ENCODE results near the gene MFAP2. TPM values are rescaled to one million over a fixed set of nuclear protein-coding genes. Genes with fewer than 3 reads are reported as not detected.

Gene MFAP2
- total and polyA plus RNA-seq, 8 donors: 8.0 to 380 (median 282) TPM

- no peak for TF ChIP-seq CTCF (IDR thresholded peaks at IDR 0.05)
- Histone ChIP-seq H3K36me3 (peaks cover 0 to 9% of the 10 kb centered on the region in 2 donors), H3K4me1 (peaks cover 6 to 8% of the 10 kb centered on the region in 2 donors), H3K4me3 (no peak overlapping the region), H3K27ac (no peak overlapping the region), H3K9me3 (no peaks in the 10 kb centered on the region), H3K27me3 (peaks cover 0 to 17% of the 10 kb centered on the region in 2 donors)
- DNase-seq (no peak), ATAC-seq (no peak)
- intact Hi-C loops (cut with DNase I): no loop called here
Observed at GRCh38 chr1:16975211-16975610, 5.2 kb downstream of the MFAP2 start.

GRCh38 chr1:16973215-16973614 is 7.2 kb downstream of the MFAP2 start:
- no peak for TF ChIP-seq CTCF (IDR thresholded peaks at IDR 0.05)
- intact Hi-C loops (cut with DNase I): no loop called here
- Histone ChIP-seq H3K9me3 (no peaks in the 10 kb centered on the region), H3K27me3 (no peaks in the 10 kb centered on the region), H3K4me3 (no peak overlapping the region), H3K27ac (no peak overlapping the region), H3K4me1 (no peaks in the 10 kb centered on the region), H3K36me3 (peaks cover 0 to 22% of the 10 kb centered on the region in 2 donors)
- no peak for DNase-seq
- no peak for ATAC-seq

GRCh38 chr1:16972189-16972895 is 8.1 kb downstream of the MFAP2 start:
- Histone ChIP-seq H3K4me3 (no peak overlapping the region), H3K27ac (no peak overlapping the region), H3K27me3 (no peaks in the 10 kb centered on the region), H3K4me1 (peaks cover 0 to 4% of the 10 kb centered on the region in 2 donors), H3K9me3 (no peaks in the 10 kb centered on the region), H3K36me3 (peaks cover 0 to 25% of the 10 kb centered on the region in 2 donors)
- ATAC-seq: no peak
- intact Hi-C loops (cut with DNase I): no loop called here
- TF ChIP-seq CTCF (IDR thresholded peaks at IDR 0.05): no peak
- no peak for DNase-seq

GRCh38 chr1:16971341-16972188 is 8.9 kb downstream of the MFAP2 start:
- H3K27ac ChIP-seq: no peak overlapping the region
- ATAC-seq: peak; percentile 40
- no peaks in the 10 kb centered on the region for H3K27me3 ChIP-seq

More at GRCh38 chr1:16971341-16972188, 8.9 kb downstream of the MFAP2 start:
- intact Hi-C loops (cut with DNase I): no loop called here
- H3K36me3 ChIP-seq: peaks cover 0 to 25% of the 10 kb centered on the region in 2 donors
- no peak for TF ChIP-seq CTCF (IDR thresholded peaks at IDR 0.05)
- H3K4me3 ChIP-seq: no peak overlapping the region
- H3K4me1 ChIP-seq: peaks cover 6 to 8% of the 10 kb centered on the region in 2 donors
- no peaks in the 10 kb centered on the region for H3K9me3 ChIP-seq
- no peak for DNase-seq
